ENCODE data around the gene HIVEP1. TPM values are rescaled to one million over a fixed set of nuclear protein-coding genes. Genes with fewer than 3 reads are reported as not detected.
A peak's percentile ranks its signal among the peaks of the same experiment; 100 is the strongest.

Gene HIVEP1
- total RNA-seq, 1 donor from 2014 or later: 22.8 TPM

DNA sequence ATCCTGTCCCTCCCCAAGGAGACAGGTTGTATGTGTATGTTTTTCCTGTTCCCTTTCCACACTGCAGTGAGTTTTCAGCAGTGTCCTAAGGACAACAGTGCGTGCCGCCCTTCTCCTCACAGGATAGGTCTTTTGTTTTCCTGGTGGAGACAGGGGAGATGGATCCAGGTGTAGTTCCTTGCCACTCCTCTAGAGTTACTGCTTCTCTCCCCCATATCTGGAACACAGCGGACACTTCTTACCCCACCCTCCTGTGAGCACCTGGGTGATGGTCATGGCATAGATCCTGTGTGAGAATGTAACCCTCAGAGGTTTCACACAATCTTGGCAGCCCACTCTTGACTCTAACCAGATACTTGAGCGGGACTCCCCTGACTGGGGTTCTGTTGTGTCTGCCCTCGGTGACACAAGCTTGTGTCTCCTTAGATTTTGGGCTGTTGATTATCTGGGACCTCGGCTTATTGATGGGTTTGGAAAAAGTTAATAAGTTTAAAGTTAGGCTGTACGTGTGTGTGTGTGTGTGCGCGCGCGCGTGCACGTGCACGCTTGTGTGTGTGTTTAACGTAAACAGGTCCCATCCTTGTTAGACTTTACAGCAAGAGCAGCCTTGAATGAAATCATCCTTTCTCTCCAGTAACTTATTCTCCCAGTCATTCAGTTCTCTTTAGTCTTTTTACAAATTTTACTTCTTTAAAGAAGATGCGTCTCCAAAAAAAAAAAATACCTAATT is 146.7 kb downstream of the HIVEP1 start:
- peaks cover 26% of the 10 kb centered on the region for H3K36me3 ChIP-seq
- H3K4me3 ChIP-seq: no peak overlapping the region
- no peaks in the 10 kb centered on the region for H3K4me1 ChIP-seq
- H3K27ac ChIP-seq: no peak overlapping the region
- intact Hi-C loops (cut with DNase I): no loop called here
- no peak for DNase-seq
- H3K9me3 ChIP-seq: no peaks in the 10 kb centered on the region
- peak; percentile 12 for TF ChIP-seq CTCF (IDR thresholded peaks at IDR 0.05)
- no peaks in the 10 kb centered on the region for H3K27me3 ChIP-seq (ENCODE audit: low read depth)
- no peak for ATAC-seq

GRCh38 chr6:12160326-12160725 is 148.2 kb downstream of the HIVEP1 start:
- no peak overlapping the region for H3K27ac ChIP-seq
- no peak overlapping the region for H3K4me3 ChIP-seq
- no peaks in the 10 kb centered on the region for H3K27me3 ChIP-seq (ENCODE audit: low read depth)
- peaks cover 33% of the 10 kb centered on the region for H3K36me3 ChIP-seq
- no peak for TF ChIP-seq CTCF (IDR thresholded peaks at IDR 0.05)
- no peaks in the 10 kb centered on the region for H3K4me1 ChIP-seq
- no peak for ATAC-seq
- H3K9me3 ChIP-seq: no peaks in the 10 kb centered on the region
- intact Hi-C loops (cut with DNase I): no loop called here
- no peak for DNase-seq

DNA sequence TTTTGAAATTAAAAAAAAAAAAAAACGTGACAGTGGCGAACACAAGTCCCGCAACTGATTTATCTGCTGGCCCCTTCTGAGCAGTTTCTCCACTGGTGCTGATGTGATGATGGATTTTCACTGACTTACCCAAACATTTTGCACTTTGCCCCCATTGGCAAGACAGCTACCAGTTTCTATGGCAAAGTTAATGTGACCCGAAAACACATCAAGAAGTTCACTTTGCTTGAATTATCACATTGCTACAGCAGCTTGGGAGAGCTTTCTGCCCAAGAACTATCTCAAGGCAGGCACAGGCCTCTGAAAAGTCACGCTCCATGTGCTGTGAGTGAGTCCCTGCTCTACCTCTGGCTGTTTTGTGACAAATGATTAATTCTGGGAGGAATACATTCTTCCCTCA is 150.1 kb downstream of the HIVEP1 start:
- Histone ChIP-seq H3K9me3 (no peaks in the 10 kb centered on the region), H3K36me3 (peaks cover 33% of the 10 kb centered on the region), H3K4me1 (no peaks in the 10 kb centered on the region), H3K4me3 (no peak overlapping the region), H3K27me3 (ENCODE audit: low read depth) (no peaks in the 10 kb centered on the region), H3K27ac (no peak overlapping the region)
- no peak for ATAC-seq
- intact Hi-C loops (cut with DNase I): no loop called here
- no peak for DNase-seq
- no peak for TF ChIP-seq CTCF (IDR thresholded peaks at IDR 0.05)

GRCh38 chr6:12163149-12163548 is 151.0 kb downstream of the HIVEP1 start:
- no peak overlapping the region for H3K27ac ChIP-seq
- H3K4me3 ChIP-seq: no peak overlapping the region
- peaks cover 33% of the 10 kb centered on the region for H3K36me3 ChIP-seq
- DNase-seq: no peak
- H3K27me3 ChIP-seq (ENCODE audit: low read depth): no peaks in the 10 kb centered on the region
- TF ChIP-seq CTCF (IDR thresholded peaks at IDR 0.05): no peak
- H3K4me1 ChIP-seq: no peaks in the 10 kb centered on the region
- intact Hi-C loops (cut with DNase I): no loop called here
- ATAC-seq: peak in 1 of 2 donors; percentile 34
- H3K9me3 ChIP-seq: no peaks in the 10 kb centered on the region

- DNase-seq: no peak
- Histone ChIP-seq H3K27me3 (ENCODE audit: low read depth) (no peaks in the 10 kb centered on the region), H3K36me3 (peaks cover 33% of the 10 kb centered on the region), H3K27ac (no peak overlapping the region), H3K4me1 (no peaks in the 10 kb centered on the region), H3K4me3 (no peak overlapping the region), H3K9me3 (no peaks in the 10 kb centered on the region)
- ATAC-seq: no peak
- no peak for TF ChIP-seq CTCF (IDR thresholded peaks at IDR 0.05)
- intact Hi-C loops (cut with DNase I): no loop called here
Measured at GRCh38 chr6:12163744-12164507, 151.8 kb downstream of the HIVEP1 start.

Data from lower lobe of right lung (tissue), 2 donors.